ENCODE results near the gene EPB41L2.

- no peak for TF ChIP-seq CTCF (IDR thresholded peaks at IDR 0.05)
- TF ChIP-seq POLR2A (IDR thresholded peaks at IDR 0.05; ENCODE audit: low read depth): no peak
Observed at GRCh38 chr6:131033631-131034030, 29.4 kb downstream of the EPB41L2 start.

Data from esophagus muscularis mucosa (tissue), 3 donors.